ENCODE results near the gene STX1B. TPM values are rescaled to one million over a fixed set of nuclear protein-coding genes. Genes with fewer than 3 reads are reported as not detected.

STX1B gene
- total and polyA plus RNA-seq, 10 donors = 0.29 to 4.2 (median 1.5) TPM

GRCh38 chr16:30992276-30992780 is 18.1 kb downstream of the STX1B start:
- Histone ChIP-seq H3K4me1 (peaks cover 0 to 17% (median 12%) of the 10 kb centered on the region in 6 donors), H3K9me3 (no peaks in the 10 kb centered on the region), H3K36me3 (peaks cover 0 to 15% (median 7%) of the 10 kb centered on the region in 6 donors), H3K27ac (no peak overlapping the region), H3K27me3 (replicated peaks in 1 of 7) (peaks cover 0 to 6% (median 0%) of the 10 kb centered on the region in 7 donors), H3K4me3 (no peak overlapping the region)
- TF ChIP-seq POLR2AphosphoS5 (IDR thresholded peaks at IDR 0.05) = no peak
- no peak for TF ChIP-seq POLR2A (IDR thresholded peaks at IDR 0.05)
- TF ChIP-seq CTCF (IDR thresholded peaks at IDR 0.05 in 8 of 11, conservative IDR thresholded peaks at IDR 0.05 in 3 of 11) = no peak
- intact Hi-C loops (cut with DNase I; ENCODE audit: low total_unique reads) = loop anchor here (5.0 kb wide), 1 partner anchor 875 kb away; no protein-coding TSS in a partner anchor
- DNase-seq = no peak
- WGBS, 5 donors = 80 to 89% (median 88%) methylated on average over 15 to 21 of the region's 21 CpGs

- TF ChIP-seq POLR2AphosphoS5 (IDR thresholded peaks at IDR 0.05) = no peak
- no peak for TF ChIP-seq CTCF (IDR thresholded peaks at IDR 0.05 in 8 of 11, conservative IDR thresholded peaks at IDR 0.05 in 3 of 11)
- no peak for TF ChIP-seq POLR2A (IDR thresholded peaks at IDR 0.05)
- Histone ChIP-seq H3K27ac (no peak overlapping the region), H3K4me1 (peaks cover 0 to 13% (median 7%) of the 10 kb centered on the region in 6 donors), H3K9me3 (no peaks in the 10 kb centered on the region), H3K4me3 (no peak overlapping the region), H3K36me3 (peaks cover 0 to 27% (median 7%) of the 10 kb centered on the region in 6 donors), H3K27me3 (replicated peaks in 1 of 7) (no peaks in the 10 kb centered on the region)
- intact Hi-C loops (cut with DNase I; ENCODE audit: low total_unique reads) = loop anchor here (5.0 kb wide), 1 partner anchor 876 kb away; no protein-coding TSS in a partner anchor
- WGBS, 5 donors = 69 to 81% (median 71%) methylated on average over 4 to 8 of the region's 8 CpGs
- DNase-seq = no peak
Observed at GRCh38 chr16:30991052-30991451, 19.4 kb downstream of the STX1B start.

GRCh38 chr16:30990105-30990504 is 20.3 kb downstream of the STX1B start:
- peaks cover under 1 to 22% (median 15%) of the 10 kb centered on the region in 6 donors for H3K4me1 ChIP-seq
- no peak overlapping the region for H3K27ac ChIP-seq
- 74 to 83% (median 76%) methylated on average over 7 to 12 of the region's 12 CpGs for WGBS, 5 donors
- H3K36me3 ChIP-seq = peaks cover 0 to 29% (median 7%) of the 10 kb centered on the region in 6 donors
- H3K9me3 ChIP-seq = no peaks in the 10 kb centered on the region
- H3K4me3 ChIP-seq = no peak overlapping the region
- intact Hi-C loops (cut with DNase I; ENCODE audit: low total_unique reads) = loop anchor here (5.0 kb wide), 1 partner anchor 877 kb away; no protein-coding TSS in a partner anchor
- DNase-seq = no peak
- H3K27me3 ChIP-seq (replicated peaks in 1 of 7) = no peaks in the 10 kb centered on the region
- TF ChIP-seq CTCF (IDR thresholded peaks at IDR 0.05 in 8 of 11, conservative IDR thresholded peaks at IDR 0.05 in 3 of 11) (no peak), POLR2AphosphoS5 (IDR thresholded peaks at IDR 0.05) (no peak), POLR2A (IDR thresholded peaks at IDR 0.05) (no peak)

- no peak for DNase-seq
- Histone ChIP-seq H3K27me3 (replicated peaks in 1 of 7) (no peaks in the 10 kb centered on the region), H3K9me3 (no peaks in the 10 kb centered on the region), H3K27ac (no peak overlapping the region), H3K36me3 (peaks cover 0 to 31% (median 7%) of the 10 kb centered on the region in 6 donors), H3K4me3 (no peak overlapping the region), H3K4me1 (peaks cover 6 to 27% (median 20%) of the 10 kb centered on the region in 6 donors)
- TF ChIP-seq CTCF (IDR thresholded peaks at IDR 0.05 in 8 of 11, conservative IDR thresholded peaks at IDR 0.05 in 3 of 11) (no peak), POLR2AphosphoS5 (IDR thresholded peaks at IDR 0.05) (no peak), POLR2A (IDR thresholded peaks at IDR 0.05) (no peak)
- intact Hi-C loops (cut with DNase I; ENCODE audit: low total_unique reads) = loop anchor here (5.0 to 10.0 kb wide), 3 partner anchors 105 to 878 kb away; partner anchors contain the start of genes VKORC1 and ZNF843
- 89 to 93% (median 89%) methylated on average over 22 to 23 of the region's 23 CpGs for WGBS, 5 donors
Observed at GRCh38 chr16:30989469-30990047, 20.9 kb downstream of the STX1B start.
